ENCODE results near the gene TANK.

- TF ChIP-seq POLR2A (IDR thresholded peaks at IDR 0.05), result no peak
- no peak for TF ChIP-seq CTCF (IDR thresholded peaks at IDR 0.05)
Observed at GRCh38 chr2:161283926-161284325, 123.7 kb downstream of the TANK start.

All from esophagus squamous epithelium (tissue), 4 donors.